Smooth muscle cell (in vitro differentiated cells): ENCODE data around the gene CAV1. TPM values are rescaled to one million over a fixed set of nuclear protein-coding genes. Genes with fewer than 3 reads are reported as not detected.

Source experiments
- DNase-seq: peaks from one replicate; lab custom pipeline; 2025; ENCODE audit not compliant: unreplicated experiment; lab: John Stamatoyannopoulos, UW
- H2AFZ ChIP-seq: fragments of 200-600 bp; sonication (generic); 2 replicates; pipeline ENCODE4 v1.6.0; 2016; ENCODE audit warnings: antibody characterized with exemption, low read depth, mild to moderate bottlenecking
- H3F3A ChIP-seq: fragments of 200-600 bp; sonication (generic); 2 replicates; pipeline ENCODE4 v1.6.0; 2017; ENCODE audit warnings: antibody characterized with exemption, low read depth
- H3K27ac ChIP-seq: fragments of 200-600 bp; sonication (generic); 2 replicates; pipeline ENCODE4 v1.5.1; 2016; ENCODE audit warnings: low read depth, mild to moderate bottlenecking
- H3K27me3 ChIP-seq: fragments of 200-600 bp; sonication (generic); 2 replicates; pipeline ENCODE4 v1.6.1; 2016; ENCODE audit warnings: low read depth, mild to moderate bottlenecking
- H3K36me3 ChIP-seq: fragments of 200-600 bp; sonication (generic); 2 replicates; pipeline ENCODE4 v1.5.1; 2016; ENCODE audit warnings: low read depth
- H3K4me1 ChIP-seq: fragments of 200-600 bp; sonication (generic); 2 replicates; pipeline ENCODE4 v1.5.1; 2016; ENCODE audit warnings: low read depth
- H3K4me2 ChIP-seq: fragments of 200-600 bp; sonication (generic); 2 replicates; pipeline ENCODE4 v1.6.0; 2016; ENCODE audit warnings: mild to moderate bottlenecking
- H3K4me3 ChIP-seq: fragments of 200-600 bp; sonication (generic); 2 replicates; pipeline ENCODE4 v1.5.1; 2016; ENCODE audit warnings: mild to moderate bottlenecking
- H3K79me2 ChIP-seq: fragments of 200-600 bp; sonication (generic); 2 replicates; pipeline ENCODE4 v1.6.0; 2016; ENCODE audit warnings: low read depth, mild to moderate bottlenecking
- H3K9ac ChIP-seq: fragments of 200-600 bp; sonication (generic); 2 replicates; pipeline ENCODE4 v1.6.0; 2016; ENCODE audit warnings: low read depth
- H3K9me3 ChIP-seq: fragments of 200-600 bp; sonication (generic); replicated peaks from 2 replicates; pipeline ENCODE4 v1.5.1; 2016; ENCODE audit warnings: low read depth
- H4K20me1 ChIP-seq: fragments of 200-600 bp; sonication (generic); 2 replicates; pipeline ENCODE4 v1.6.0; 2016; ENCODE audit warnings: low read depth
- WGBS: methylation state at CpG from one replicate; pipeline ENCODE4 v1.1.7; 2016; ENCODE audit warnings: low lambda C conversion rate; 5-methylcytosine and 5-hydroxymethylcytosine counted together
- polyA plus RNA-seq: library from polyadenylated mRNA; unstranded; fragments of >200 nt; fragmentation: Nextera tagmentation; extraction: Ambion mirVana; gene quantifications from 2 replicates; pipeline ENCODE4 v1.2.1, GENCODE V29; 2016
- small RNA-seq: library from RNA; depleted of rRNA; stranded (forward); fragments of <200 nt; gene quantifications from one replicate; pipeline ENCODE3, GENCODE V24; 2014
- total RNA-seq: library from RNA; depleted of rRNA; stranded (reverse); fragments of >200 nt; gene quantifications from 2 replicates; pipeline ENCODE4 v1.2.3, GENCODE V29; 2014
- TF ChIP-seq, protein P1 (sequence below): fragments of 200-600 bp; sonication (generic); IDR thresholded peaks from 2 replicates; pipeline ENCODE4 v1.5.1; 2017; ENCODE audit warnings: borderline replicate concordance, mild to moderate bottlenecking, antibody characterized with exemption; ENCODE audit not compliant: insufficient read depth, poor library complexity, severe bottlenecking

CAV1 gene
- total and polyA plus RNA-seq, 2 experiments from 2014 or later: 55.8 to 84.7 TPM

DNA sequence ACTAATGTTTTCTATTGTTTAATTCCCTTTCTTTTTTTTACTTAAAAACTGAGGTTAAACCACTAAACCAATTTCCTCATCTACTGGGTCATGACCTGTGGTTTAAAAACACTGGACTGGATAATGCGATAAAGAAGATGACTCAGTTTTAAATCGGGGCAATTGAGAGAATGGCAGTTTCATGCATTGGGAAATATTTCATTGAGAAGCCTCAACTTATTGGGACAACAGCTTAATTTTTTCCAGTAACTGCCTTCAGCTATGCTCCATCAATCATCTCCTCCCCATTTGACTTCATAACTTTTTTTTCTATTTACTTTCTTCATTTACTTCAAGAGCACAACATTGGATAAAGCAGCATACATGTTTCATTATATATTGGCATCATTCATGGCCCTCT lies 85.4 kb downstream of the CAV1 start:
- H3F3A ChIP-seq: no peaks in the 10 kb centered on the region
- no peaks in the 10 kb centered on the region for H3K36me3 ChIP-seq
- no peaks in the 10 kb centered on the region for H4K20me1 ChIP-seq
- no peak overlapping the region for H2AFZ ChIP-seq
- WGBS: 86% methylated on average over 2 of the region's 2 CpGs
- H3K9ac ChIP-seq: no peak overlapping the region
- H3K27ac ChIP-seq: no peak overlapping the region
- no peaks in the 10 kb centered on the region for H3K79me2 ChIP-seq
- H3K9me3 ChIP-seq: no peaks in the 10 kb centered on the region
- no peaks in the 10 kb centered on the region for H3K4me1 ChIP-seq
- H3K4me2 ChIP-seq: no peak overlapping the region
- DNase-seq: no peak
- H3K27me3 ChIP-seq: no peaks in the 10 kb centered on the region
- TF ChIP-seq, protein P1, sequence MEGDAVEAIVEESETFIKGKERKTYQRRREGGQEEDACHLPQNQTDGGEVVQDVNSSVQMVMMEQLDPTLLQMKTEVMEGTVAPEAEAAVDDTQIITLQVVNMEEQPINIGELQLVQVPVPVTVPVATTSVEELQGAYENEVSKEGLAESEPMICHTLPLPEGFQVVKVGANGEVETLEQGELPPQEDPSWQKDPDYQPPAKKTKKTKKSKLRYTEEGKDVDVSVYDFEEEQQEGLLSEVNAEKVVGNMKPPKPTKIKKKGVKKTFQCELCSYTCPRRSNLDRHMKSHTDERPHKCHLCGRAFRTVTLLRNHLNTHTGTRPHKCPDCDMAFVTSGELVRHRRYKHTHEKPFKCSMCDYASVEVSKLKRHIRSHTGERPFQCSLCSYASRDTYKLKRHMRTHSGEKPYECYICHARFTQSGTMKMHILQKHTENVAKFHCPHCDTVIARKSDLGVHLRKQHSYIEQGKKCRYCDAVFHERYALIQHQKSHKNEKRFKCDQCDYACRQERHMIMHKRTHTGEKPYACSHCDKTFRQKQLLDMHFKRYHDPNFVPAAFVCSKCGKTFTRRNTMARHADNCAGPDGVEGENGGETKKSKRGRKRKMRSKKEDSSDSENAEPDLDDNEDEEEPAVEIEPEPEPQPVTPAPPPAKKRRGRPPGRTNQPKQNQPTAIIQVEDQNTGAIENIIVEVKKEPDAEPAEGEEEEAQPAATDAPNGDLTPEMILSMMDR: no peak
- H3K4me3 ChIP-seq: no peak overlapping the region

DNA sequence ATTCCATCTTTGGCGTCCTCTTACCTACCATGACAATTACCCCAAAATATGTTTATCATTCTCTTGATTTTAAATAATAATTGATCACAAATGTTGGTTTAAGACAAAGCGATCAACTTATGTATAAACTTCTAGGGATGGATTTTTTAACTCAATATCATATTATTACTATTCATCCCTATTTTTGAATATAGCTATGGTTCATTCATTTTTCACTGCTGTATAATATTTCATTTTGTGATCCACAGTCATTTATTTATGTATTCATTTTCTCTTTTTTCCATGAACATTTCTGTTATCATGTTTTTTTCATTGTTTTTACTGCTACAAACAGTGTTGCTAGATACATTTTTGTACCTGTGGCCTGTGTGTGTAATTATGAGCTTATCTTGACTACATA lies 85.9 kb downstream of the CAV1 start:
- H3K36me3 ChIP-seq: no peaks in the 10 kb centered on the region

More for the DNA sequence above, 85.9 kb downstream of the CAV1 start:
- no peak overlapping the region for H2AFZ ChIP-seq
- TF ChIP-seq, protein P1: no peak
- no peak for DNase-seq
- no peaks in the 10 kb centered on the region for H3F3A ChIP-seq
- H3K4me1 ChIP-seq: peaks cover 3% of the 10 kb centered on the region
- no peaks in the 10 kb centered on the region for H3K79me2 ChIP-seq
- no peaks in the 10 kb centered on the region for H3K27me3 ChIP-seq
- no peak overlapping the region for H3K27ac ChIP-seq
- WGBS: 83% methylated on average over 2 of the region's 2 CpGs
- H3K4me2 ChIP-seq: no peak overlapping the region
- H4K20me1 ChIP-seq: no peaks in the 10 kb centered on the region
- no peaks in the 10 kb centered on the region for H3K9me3 ChIP-seq
- no peak overlapping the region for H3K4me3 ChIP-seq
- no peak overlapping the region for H3K9ac ChIP-seq

Small RNAs within 50 kb of the gene (small RNA-seq; reads per million reads assigned to genes)
- not detected for gene AC006159.2

Other genes starting within 250 kb of the CAV1 start
- 68.0 and 77.9 TPM in 2 replicates for gene CAV2, start 25.3 kb upstream of the CAV1 start, total RNA-seq
- gene CAV2, start 25.3 kb upstream of the CAV1 start, polyA plus RNA-seq: 38.8 and 55.5 TPM in 2 replicates
- gene MET, start 147.2 kb downstream of the CAV1 start, total RNA-seq: 12.0 and 12.8 TPM in 2 replicates
- 1.2 and 5.2 TPM in 2 replicates for gene MET, start 147.2 kb downstream of the CAV1 start, polyA plus RNA-seq